ENCODE data around the gene OMP. TPM values are rescaled to one million over a fixed set of nuclear protein-coding genes. Genes with fewer than 3 reads are reported as not detected.

OMP gene
- polyA plus RNA-seq, 3 donors: not detected

- no peaks in the 10 kb centered on the region for H3K79me2 ChIP-seq (ENCODE audit: insufficient read depth, low read length)
- no peaks in the 10 kb centered on the region for H3K9me3 ChIP-seq (replicated peaks in 1 of 2; ENCODE audit: control insufficient read depth in 1 of 2, insufficient read depth in 1 of 2, low read length in 2 of 2)
- no peak overlapping the region for H3K27ac ChIP-seq (ENCODE audit: low read depth in 1 of 2, low read length in 2 of 2)
- no peak overlapping the region for H3K4me3 Mint-ChIP-seq
- H4K20me1 ChIP-seq (ENCODE audit: insufficient read depth, low read length): no peaks in the 10 kb centered on the region
- no peaks in the 10 kb centered on the region for H3K36me3 ChIP-seq (replicated peaks in 1 of 2; ENCODE audit: control insufficient read depth in 1 of 2, insufficient read depth in 2 of 2, low read length in 2 of 2)
- no peak overlapping the region for H3K4me2 ChIP-seq (replicated peaks; ENCODE audit: extremely low read depth, low read length, poor library complexity, severe bottlenecking)
- intact Hi-C loops (cut with micrococcal nuclease): loop anchor here (2.0 kb wide), 2 partner anchors 43 to 45 kb away; no protein-coding TSS in a partner anchor
- no peaks in the 10 kb centered on the region for H3K4me1 ChIP-seq (ENCODE audit: control insufficient read depth in 1 of 2, insufficient read depth in 2 of 2, low read length in 2 of 2)
- no peaks in the 10 kb centered on the region for H3K36me3 Mint-ChIP-seq
- no peak overlapping the region for H3K4me3 ChIP-seq (replicated peaks in 1 of 3; ENCODE audit: low read depth in 2 of 3, low read length in 3 of 3)
- peak; percentile 89 for TF ChIP-seq CTCF (IDR thresholded peaks at IDR 0.05)
- WGBS (ENCODE audit: insufficient coverage): 21% methylated on average over 7 of the region's 9 CpGs
- DNase-seq: peak; percentile 39 to 56 (median 45)
- H3K4me1 Mint-ChIP-seq: no peaks in the 10 kb centered on the region
- no peaks in the 10 kb centered on the region for H3K9me3 Mint-ChIP-seq
- H2AFZ ChIP-seq (ENCODE audit: insufficient read depth, low read depth, low read length, poor library complexity, severe bottlenecking): no peak overlapping the region
- H3K27me3 Mint-ChIP-seq (ENCODE audit: low read depth in 3 of 3): peaks cover 0 to 5% (median 2%) of the 10 kb centered on the region in 3 donors
- H3K27ac Mint-ChIP-seq: no peak overlapping the region
- no peak overlapping the region for H3K9ac ChIP-seq (ENCODE audit: insufficient read depth, low read length, poor library complexity, severe bottlenecking)
- no peaks in the 10 kb centered on the region for H3K27me3 ChIP-seq (ENCODE audit: control insufficient read depth in 2 of 2, insufficient read depth in 2 of 2, low read length in 2 of 2)
These were observed 11.3 kb upstream of the OMP start for GRCh38 chr11:77091146-77091940.

- Histone ChIP-seq H2AFZ (ENCODE audit: insufficient read depth, low read depth, low read length, poor library complexity, severe bottlenecking) (no peak overlapping the region), H3K4me1 (ENCODE audit: control insufficient read depth in 1 of 2, insufficient read depth in 2 of 2, low read length in 2 of 2) (no peaks in the 10 kb centered on the region), H3K27ac (ENCODE audit: low read depth in 1 of 2, low read length in 2 of 2) (no peak overlapping the region), H3K79me2 (ENCODE audit: insufficient read depth, low read length) (no peaks in the 10 kb centered on the region), H3K36me3 (replicated peaks in 1 of 2; ENCODE audit: control insufficient read depth in 1 of 2, insufficient read depth in 2 of 2, low read length in 2 of 2) (no peaks in the 10 kb centered on the region), H3K9me3 (replicated peaks in 1 of 2; ENCODE audit: control insufficient read depth in 1 of 2, insufficient read depth in 1 of 2, low read length in 2 of 2) (no peaks in the 10 kb centered on the region), H3K4me3 (replicated peaks in 1 of 3; ENCODE audit: low read depth in 2 of 3, low read length in 3 of 3) (no peak overlapping the region), H3K4me2 (replicated peaks; ENCODE audit: extremely low read depth, low read length, poor library complexity, severe bottlenecking) (no peak overlapping the region), H3K27me3 (ENCODE audit: control insufficient read depth in 2 of 2, insufficient read depth in 2 of 2, low read length in 2 of 2) (no peaks in the 10 kb centered on the region), H3K9ac (ENCODE audit: insufficient read depth, low read length, poor library complexity, severe bottlenecking) (no peak overlapping the region), H4K20me1 (ENCODE audit: insufficient read depth, low read length) (no peaks in the 10 kb centered on the region)
- Mint-ChIP-seq H3K4me3 (no peak overlapping the region), H3K27me3 (ENCODE audit: low read depth in 3 of 3) (peaks cover 0 to 3% (median 2%) of the 10 kb centered on the region in 3 donors), H3K36me3 (no peaks in the 10 kb centered on the region), H3K27ac (no peak overlapping the region), H3K4me1 (no peaks in the 10 kb centered on the region), H3K9me3 (no peaks in the 10 kb centered on the region)
- no peak for TF ChIP-seq CTCF (IDR thresholded peaks at IDR 0.05)
- DNase-seq: no peak
- 95% methylated on average over 5 of the region's 7 CpGs for WGBS (ENCODE audit: insufficient coverage)
- intact Hi-C loops (cut with micrococcal nuclease): no loop called here
These were observed 10.3 kb upstream of the OMP start for GRCh38 chr11:77092382-77092781.
